ENCODE data around the gene LHX6. TPM values are rescaled to one million over a fixed set of nuclear protein-coding genes. Genes with fewer than 3 reads are reported as not detected.

Gene LHX6
- polyA plus RNA-seq, 2 of the 4 experiments (the other 2 are of a cell fraction) = 0.14 to 0.26 TPM

GRCh38 chr9:122204055-122204454 is 24.7 kb downstream of the LHX6 start (continued):
- no peak for TF ChIP-seq HOXB13 (CRISPR knock-in tag; IDR thresholded peaks at IDR 0.05; ENCODE audit: low read depth)
- no peak for TF ChIP-seq ATOH8 (CRISPR knock-in tag; IDR thresholded peaks at IDR 0.05; ENCODE audit: low read depth)
- no peak for TF ChIP-seq CEBPB (IDR thresholded peaks at IDR 0.05)

GRCh38 chr9:122202111-122202510 is 26.6 kb downstream of the LHX6 start:
- Histone ChIP-seq H3K27ac (no peak overlapping the region), H3K4me2 (no peak overlapping the region), H3K9me3 (no peaks in the 10 kb centered on the region), H3K4me3 (no peak overlapping the region), H3K4me1 (no peaks in the 10 kb centered on the region)
- 52% methylated on average over 3 of the region's 3 CpGs for WGBS (ENCODE audit: missing lambda C conversion rate)
- ChIA-PET CTCF (interaction anchor here (1.0 to 2.0 kb wide), 3 partner anchors 76 to 104 kb away, joined by 3 to 6 read pairs (median 3); no protein-coding TSS in a partner anchor), POLR2A (no interaction called here)
- no peak for TF ChIP-seq CEBPB (IDR thresholded peaks at IDR 0.05)
- no peak for TF ChIP-seq TP53 (CRISPR knock-in tag; IDR thresholded peaks at IDR 0.05)
- no peak for TF ChIP-seq PBX3 (IDR thresholded peaks at IDR 0.05)
- no peak for TF ChIP-seq ZSCAN20 (CRISPR knock-in tag; IDR thresholded peaks at IDR 0.05)
- no peak for TF ChIP-seq EHF (CRISPR knock-in tag; IDR thresholded peaks at IDR 0.05)
- TF ChIP-seq CBX8 (IDR thresholded peaks at IDR 0.05) = no peak
- no peak for TF ChIP-seq JUNB (IDR thresholded peaks at IDR 0.05)
- no peak for TF ChIP-seq HOXA7 (CRISPR knock-in tag; IDR thresholded peaks at IDR 0.05)
- no peak for DNase-seq (ENCODE audit: low read depth in 1 of 2, low spot score in 1 of 2)
- no peak for ATAC-seq
- no peak for FAIRE-seq

- FAIRE-seq (no peak), DNase-seq (ENCODE audit: low read depth in 1 of 2, low spot score in 1 of 2) (no peak), ATAC-seq (no peak)
- TF ChIP-seq SREBF2 (IDR thresholded peaks at IDR 0.05) (no peak), HOXA7 (CRISPR knock-in tag; IDR thresholded peaks at IDR 0.05) (no peak), ESRRA (IDR thresholded peaks at IDR 0.05; ENCODE audit: borderline replicate concordance, low read length) (no peak), KDM1A (IDR thresholded peaks at IDR 0.05; ENCODE audit: low read depth) (no peak), HDAC2 (IDR thresholded peaks at IDR 0.05) (no peak), RCOR1 (IDR thresholded peaks at IDR 0.05; ENCODE audit: low read depth, low read length) (no peak), EP300 (IDR thresholded peaks at IDR 0.05) (no peak), TFCP2L1 (CRISPR knock-in tag; IDR thresholded peaks at IDR 0.05) (no peak), RNF2 (IDR thresholded peaks at IDR 0.05; ENCODE audit: borderline replicate concordance, low read depth) (no peak), TP53 (CRISPR knock-in tag; IDR thresholded peaks at IDR 0.05) (no peak), POLR2AphosphoS2 (conservative IDR thresholded peaks at IDR 0.05; ENCODE audit: low read length) (no peak), ZFP36 (IDR thresholded peaks at IDR 0.05; ENCODE audit: borderline replicate concordance, partially characterized antibody) (no peak), MAZ (IDR thresholded peaks at IDR 0.05; ENCODE audit: borderline replicate concordance, low read depth, low read length) (no peak), HMGXB4 (CRISPR knock-in tag; IDR thresholded peaks at IDR 0.05; ENCODE audit: borderline replicate concordance) (no peak), JUNB (IDR thresholded peaks at IDR 0.05) (no peak), ZC3H11A (IDR thresholded peaks at IDR 0.05) (no peak), PBX3 (IDR thresholded peaks at IDR 0.05) (no peak)
- Histone ChIP-seq H3K9me3 (no peaks in the 10 kb centered on the region), H3K4me2 (no peak overlapping the region), H3K4me3 (no peak overlapping the region), H3K4me1 (no peaks in the 10 kb centered on the region), H3K27ac (no peak overlapping the region)
- CTCF ChIA-PET = interaction anchor here (1.0 to 1.8 kb wide), 3 partner anchors 76 to 149 kb away, joined by 3 read pairs; no protein-coding TSS in a partner anchor
- 83% methylated on average over 1 of the region's 1 CpG for WGBS (ENCODE audit: missing lambda C conversion rate)
- POLR2A ChIA-PET = no interaction called here
These were observed 27.1 kb downstream of the LHX6 start for GRCh38 chr9:122201641-122202040.

Data from A549 (cell line).